HuH-7 (cell line): ENCODE measurements around the gene UBQLNL.

ENCODE experiments used
- DNase-seq: peaks from one replicate; pipeline ENCODE4 v3.0.0; 2011; ENCODE audit warnings: low spot score

Gene UBQLNL, protein sequence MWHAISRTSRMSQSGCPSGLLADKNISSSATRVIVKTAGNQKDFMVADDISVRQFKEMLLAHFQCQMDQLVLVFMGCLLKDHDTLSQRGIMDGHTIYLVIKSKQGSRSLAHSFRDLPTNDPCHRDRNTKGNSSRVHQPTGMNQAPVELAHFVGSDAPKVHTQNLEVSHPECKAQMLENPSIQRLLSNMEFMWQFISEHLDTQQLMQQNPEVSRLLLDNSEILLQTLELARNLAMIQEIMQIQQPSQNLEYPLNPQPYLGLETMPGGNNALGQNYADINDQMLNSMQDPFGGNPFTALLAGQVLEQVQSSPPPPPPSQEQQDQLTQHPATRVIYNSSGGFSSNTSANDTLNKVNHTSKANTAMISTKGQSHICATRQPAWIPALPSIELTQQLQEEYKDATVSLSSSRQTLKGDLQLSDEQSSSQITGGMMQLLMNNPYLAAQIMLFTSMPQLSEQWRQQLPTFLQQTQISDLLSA

DNA sequence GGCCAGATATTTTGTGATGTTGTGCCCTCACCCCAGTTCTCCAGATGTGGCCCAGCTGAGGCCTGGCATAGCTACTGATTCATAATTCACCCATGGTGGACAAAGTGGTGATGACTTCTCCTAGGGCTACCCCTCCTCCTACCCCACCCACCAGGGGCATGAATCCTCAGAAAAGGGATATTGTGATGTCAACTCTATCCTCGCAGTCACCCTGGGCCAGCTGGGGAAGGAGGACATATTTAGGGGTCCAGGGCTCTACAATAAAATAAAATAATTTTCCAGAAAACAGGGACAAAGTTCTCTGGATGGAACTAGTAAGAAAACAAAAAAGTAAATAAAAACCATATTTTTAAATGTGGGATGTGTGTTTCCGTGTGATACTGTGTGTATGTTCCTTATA is at the start of gene UBQLNL:
Gene UBQLNL (minus strand): TSS at position 101 of the 400 bp plus-strand sequence. CDS start 258 bp downstream, outside the sequence.
- no peak for DNase-seq

GRCh38 chr11:5564259-5565019 is 47.9 kb upstream of the UBQLNL start:
- DNase-seq, result no peak

DNA sequence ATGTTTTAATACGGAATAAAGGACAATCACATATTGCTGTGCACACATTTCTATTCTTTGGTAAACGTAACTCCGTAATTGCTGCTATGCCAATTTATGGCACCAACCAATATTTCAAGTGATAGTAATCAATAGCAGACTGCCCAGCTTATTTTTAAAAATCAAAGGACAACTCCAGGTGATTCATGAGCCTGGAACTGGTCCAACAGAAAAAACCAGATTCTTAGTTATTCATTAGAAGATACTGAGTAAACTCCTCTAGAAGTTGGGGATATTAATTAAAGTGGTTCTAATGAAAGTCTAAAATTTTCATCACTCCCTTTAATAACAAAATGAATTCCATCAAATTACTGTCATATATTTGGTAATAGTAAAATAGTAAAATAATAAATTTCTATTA is 41.3 kb upstream of the UBQLNL start:
- DNase-seq, result no peak

DNA sequence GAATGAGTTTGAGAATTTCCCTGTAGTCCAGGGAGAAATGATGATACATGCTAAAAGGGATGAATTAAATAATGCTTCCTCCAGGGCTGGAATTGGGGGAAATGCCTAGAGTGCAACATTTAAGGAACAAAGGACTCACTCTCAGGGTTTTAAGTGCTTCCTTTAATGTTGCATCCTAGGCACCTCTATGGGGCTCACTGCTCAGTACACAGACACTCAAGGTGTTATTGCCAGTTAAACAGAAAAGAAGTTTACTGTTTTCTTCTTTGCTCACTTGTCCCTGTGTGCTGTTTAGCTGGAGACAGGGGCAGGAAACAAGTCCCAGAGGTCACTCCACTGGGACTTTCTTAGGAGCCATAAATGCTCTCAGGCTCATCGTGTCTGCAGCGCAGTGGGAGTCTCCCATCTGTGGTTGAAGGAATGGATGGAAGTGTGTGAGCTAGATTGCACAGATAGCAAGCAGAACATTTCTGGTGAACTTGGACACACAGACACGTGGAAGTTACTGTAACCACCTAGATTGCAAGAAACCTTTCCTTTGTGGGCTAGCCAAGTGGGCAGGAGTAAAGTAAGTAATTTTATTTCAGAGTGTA is 40.2 kb upstream of the UBQLNL start:
- DNase-seq, result no peak

DNA sequence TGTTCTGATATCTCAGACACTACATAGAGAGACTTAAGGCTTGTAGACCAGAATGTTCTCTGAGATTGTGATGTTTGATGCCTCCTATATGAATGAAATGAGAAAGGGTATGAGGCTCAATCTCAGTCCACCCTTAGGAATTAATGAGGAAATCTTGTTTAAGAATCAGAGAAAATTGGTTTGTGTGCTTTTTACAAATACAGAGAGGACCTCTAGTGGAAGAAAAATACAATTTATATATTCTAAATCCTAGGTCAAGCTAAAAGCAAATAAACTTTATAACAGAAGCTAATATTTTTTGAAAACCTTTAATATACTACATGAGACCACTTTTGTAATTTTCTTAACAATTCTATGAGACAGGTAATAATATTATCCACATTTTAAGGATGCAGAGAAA is 36.8 kb upstream of the UBQLNL start:
- no peak for DNase-seq

GRCh38 chr11:5550440-5551095 is 34.1 kb upstream of the UBQLNL start:
- DNase-seq, result no peak

DNA sequence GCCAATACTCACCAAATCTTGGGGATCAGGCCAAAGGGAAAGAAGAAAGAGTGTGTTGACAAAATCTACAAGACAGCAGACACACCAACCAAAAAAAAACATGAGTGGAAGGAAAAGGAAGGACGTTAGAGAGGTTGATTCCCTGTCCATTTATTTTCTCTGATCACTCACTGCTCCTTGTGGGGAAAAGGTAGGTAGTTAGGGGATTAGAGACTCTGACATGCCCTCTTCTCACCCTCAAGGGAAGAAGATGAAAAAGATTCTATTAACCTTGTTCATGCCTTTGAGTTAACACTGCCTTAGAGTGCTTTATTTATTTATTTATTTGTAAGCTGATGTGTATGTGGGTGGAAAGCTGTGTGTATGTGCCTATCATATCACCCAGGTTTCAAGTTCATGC is 31.9 kb upstream of the UBQLNL start, which contains the start of gene OR52H1:
Gene OR52H1 (minus strand): TSS at position 101 of the 400 bp plus-strand sequence. CDS start 3,035 bp downstream, outside the sequence.
- no peak for DNase-seq

GRCh38 chr11:5547982-5548381 is 31.5 kb upstream of the UBQLNL start:
- no peak for DNase-seq

DNA sequence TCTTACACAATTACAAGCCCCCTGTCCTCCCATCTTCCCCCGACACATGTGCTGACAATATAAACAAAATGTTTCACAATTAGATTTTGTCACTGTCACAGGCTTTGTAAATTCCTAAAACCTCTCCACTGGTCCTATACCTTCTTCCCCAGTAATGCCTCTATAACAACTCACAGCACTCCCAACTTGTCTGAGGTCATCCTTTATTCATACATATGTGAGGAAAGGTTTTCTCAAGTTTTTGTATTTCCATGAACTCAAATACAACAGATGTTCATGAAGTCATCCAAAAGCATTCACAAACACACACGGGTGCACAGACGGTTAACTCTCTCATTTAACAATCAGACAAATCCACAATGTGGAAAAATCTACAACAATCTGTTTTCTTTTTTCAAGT is 30.0 kb upstream of the UBQLNL start:
- DNase-seq, result no peak

GRCh38 chr11:5541427-5541826 is 24.9 kb upstream of the UBQLNL start:
- DNase-seq, result no peak

DNA sequence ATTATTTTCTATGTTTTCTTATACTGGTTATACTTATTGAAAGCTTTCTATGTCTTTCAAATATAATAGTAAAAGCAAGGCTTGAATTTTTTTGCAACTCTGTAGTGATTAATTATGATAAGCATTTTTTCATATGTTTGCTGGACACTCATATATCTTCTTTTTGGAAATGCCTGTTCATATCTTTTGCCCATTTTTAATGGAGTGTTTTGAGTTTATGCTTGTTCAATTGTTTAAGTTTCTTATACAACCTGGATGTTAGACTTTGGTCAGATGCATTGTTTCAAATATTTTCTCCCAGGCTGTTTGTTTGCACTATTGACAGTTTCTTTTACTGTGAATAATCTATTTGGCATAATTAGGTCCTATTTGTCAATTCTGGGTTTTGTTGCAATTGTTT is 20.0 kb upstream of the UBQLNL start:
- DNase-seq, result no peak

DNA sequence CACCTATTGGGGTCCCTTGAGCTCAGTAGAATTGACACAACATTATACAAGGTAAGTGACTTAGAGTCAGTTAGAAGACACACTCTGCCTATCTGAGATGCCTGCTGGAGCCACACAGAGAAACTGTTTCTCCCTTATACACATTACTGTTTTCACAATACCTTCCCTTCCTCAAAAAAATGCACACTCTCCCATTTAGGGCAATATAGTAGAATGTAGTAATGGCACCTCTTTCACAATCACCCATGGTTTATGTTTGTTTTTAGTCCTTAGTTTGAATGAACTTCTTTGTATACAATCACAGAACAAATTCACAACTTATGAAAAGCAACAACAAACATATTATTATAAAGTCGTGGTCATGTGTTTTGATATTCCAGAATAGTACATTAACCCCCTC is 17.5 kb upstream of the UBQLNL start:
- DNase-seq, result no peak

DNA sequence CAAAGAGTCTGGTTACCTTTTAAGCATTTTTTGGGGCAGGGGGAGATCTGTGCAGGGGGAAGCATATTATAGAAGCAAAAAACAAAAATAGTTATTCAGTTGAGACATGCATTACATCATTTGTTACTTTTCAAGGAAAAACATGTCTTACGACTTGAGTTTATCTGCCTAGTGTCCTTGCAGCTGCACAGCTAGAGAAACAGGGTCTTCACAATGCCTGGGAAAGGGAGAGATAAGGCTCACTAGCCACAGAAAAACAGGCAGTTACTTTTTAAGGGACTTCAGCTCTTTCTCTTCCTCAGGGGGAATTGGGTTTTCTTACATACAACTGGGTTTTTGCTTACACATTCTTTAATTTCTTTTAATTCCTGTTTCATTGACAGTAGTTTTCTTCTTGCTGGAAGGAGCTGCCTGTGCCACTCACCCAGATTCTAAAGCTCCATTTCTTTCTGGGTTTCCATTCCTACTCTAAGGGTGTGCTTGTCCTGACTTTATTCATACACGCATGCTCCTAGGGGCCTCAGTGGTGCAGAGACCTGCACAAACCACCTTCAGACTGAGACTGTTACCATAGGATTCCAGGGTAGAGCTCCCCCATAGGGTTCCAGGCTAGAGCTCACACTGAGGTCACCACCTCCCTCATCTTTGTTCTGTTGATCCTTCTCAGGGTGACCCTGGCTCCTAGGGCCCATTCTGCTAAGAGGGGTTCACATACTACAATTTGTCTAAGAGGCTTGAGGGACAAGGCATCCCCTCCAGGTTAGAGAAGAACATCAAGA is 14.7 kb upstream of the UBQLNL start:
- no peak for DNase-seq

DNA sequence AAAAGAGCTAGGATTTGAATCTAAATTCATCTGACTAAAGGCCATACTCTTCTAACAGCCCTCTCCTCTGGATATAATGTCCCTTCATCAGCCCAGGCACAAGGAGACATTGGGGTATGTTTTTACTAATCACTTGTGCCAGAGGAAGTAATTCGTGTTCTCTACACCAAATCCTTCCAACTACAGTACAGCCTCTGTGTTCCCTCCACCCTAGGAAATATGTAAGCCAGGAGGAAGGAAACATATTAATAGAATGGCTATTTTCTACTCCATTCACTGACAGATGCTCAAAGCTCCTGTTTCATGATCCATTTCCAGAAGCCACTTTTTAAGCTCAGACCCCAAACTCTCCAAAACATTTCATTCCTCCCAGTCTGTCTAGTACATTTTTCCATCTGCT is 12.0 kb upstream of the UBQLNL start:
- DNase-seq, result no peak

- DNase-seq, result no peak
Observed at GRCh38 chr11:5527716-5528115, 11.2 kb upstream of the UBQLNL start.

DNA sequence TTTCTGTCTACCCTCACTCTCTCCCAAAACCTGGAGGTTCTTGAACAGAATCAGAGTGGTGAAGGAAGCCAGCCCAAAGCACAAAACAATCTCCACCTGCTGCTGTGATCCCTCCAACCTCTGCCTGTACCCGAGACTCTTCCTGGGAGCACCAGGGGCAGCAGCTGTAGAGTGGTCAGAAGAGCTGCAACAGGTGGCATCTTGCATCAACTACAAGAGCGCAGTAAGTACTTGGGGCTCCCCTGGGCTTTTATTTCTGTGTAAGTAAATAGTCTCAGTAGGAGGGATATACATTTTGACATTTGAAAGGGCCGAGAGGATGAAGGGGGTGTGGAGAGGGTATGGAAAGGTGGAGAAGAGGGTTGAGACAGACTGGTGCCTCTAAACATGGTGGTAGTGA is 8.3 kb upstream of the UBQLNL start:
- DNase-seq, result no peak

- DNase-seq, result no peak
Observed at GRCh38 chr11:5522308-5522707, 5.8 kb upstream of the UBQLNL start.

- DNase-seq, result no peak
Observed at GRCh38 chr11:5521540-5521939, 5.0 kb upstream of the UBQLNL start.

GRCh38 chr11:5514841-5515240 is 1.7 kb downstream of the UBQLNL start:
- no peak for DNase-seq

- DNase-seq, result no peak
Observed at GRCh38 chr11:5509803-5510202, 6.7 kb downstream of the UBQLNL start, which contains the start of gene UBQLN3. UBQLN3 (minus strand) TSS chr11:5509957; CDS start chr11:5509558, 399 bp downstream.

DNA sequence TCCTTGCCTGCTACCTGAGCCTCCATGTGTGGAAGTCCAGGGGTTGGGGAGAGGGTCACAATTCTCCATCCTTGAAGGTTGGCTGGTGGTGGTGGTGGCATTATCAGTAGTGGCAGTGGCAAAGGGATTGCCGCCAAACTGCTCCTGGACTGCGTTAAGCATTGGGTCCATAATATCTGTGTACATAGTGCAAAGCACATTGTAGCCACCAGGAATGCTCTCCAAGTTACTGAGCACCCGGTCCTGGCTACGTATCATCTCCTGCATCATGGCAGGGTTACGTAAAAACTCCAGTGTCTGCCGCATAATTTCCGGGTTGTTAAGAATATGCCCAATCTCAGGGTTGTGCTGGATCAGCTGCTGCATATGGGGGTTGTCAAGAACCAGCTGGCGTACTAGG is 7.9 kb downstream of the UBQLNL start:
- DNase-seq, result peak; percentile 27
